Suprapubic skin (tissue), 4 donors: ENCODE data around the gene TTC39A.

ENCODE experiments used
- CTCF ChIP-seq, 2 donors: fragments of 200-600 bp in 1 of 2; fragments of 450-650 bp in 1 of 2; sonication (generic) in 1 of 2; IDR thresholded peaks; one replicate each; pipeline ENCODE4 v1.5.1; 2016 to 2019; ENCODE audit warnings: antibody characterized with exemption in 2 of 2, mild to moderate bottlenecking in 1 of 2, moderate library complexity in 1 of 2
- EP300 ChIP-seq: sonication (generic); formaldehyde crosslinking; IDR thresholded peaks from one replicate; pipeline ENCODE4 v1.6.1; 2017; ENCODE audit warnings: antibody characterized with exemption
- POLR2A ChIP-seq, 2 donors: fragments of 450-650 bp; IDR thresholded peaks; one replicate each; pipeline ENCODE4 v1.6.1; 2017; ENCODE audit warnings: antibody characterized with exemption in 2 of 2, mild to moderate bottlenecking in 2 of 2, moderate library complexity in 2 of 2
- POLR2AphosphoS5 ChIP-seq, 3 donors: sonication (generic); formaldehyde crosslinking; IDR thresholded peaks; one replicate each; pipeline ENCODE4 v1.6.1; 2017; ENCODE audit warnings: antibody characterized with exemption in 3 of 3

- TF ChIP-seq EP300: no peak
- TF ChIP-seq POLR2A (IDR thresholded peaks at IDR 0.05): no peak
- TF ChIP-seq CTCF (IDR thresholded peaks at IDR 0.05): no peak
- no peak for TF ChIP-seq POLR2AphosphoS5 (IDR thresholded peaks at IDR 0.05)
Observed at GRCh38 chr1:51264451-51264850, 65.9 kb downstream of the TTC39A start.
